DMS153 treated with DMSO at 0.1 percent for 48 hours (cell line): ENCODE measurements around the gene CLDN11.

ENCODE experiments used
- DNase-seq: peaks from one replicate; lab custom pipeline; 2025; ENCODE audit not compliant: unreplicated experiment; lab: John Stamatoyannopoulos, UW

Gene CLDN11

DNA sequence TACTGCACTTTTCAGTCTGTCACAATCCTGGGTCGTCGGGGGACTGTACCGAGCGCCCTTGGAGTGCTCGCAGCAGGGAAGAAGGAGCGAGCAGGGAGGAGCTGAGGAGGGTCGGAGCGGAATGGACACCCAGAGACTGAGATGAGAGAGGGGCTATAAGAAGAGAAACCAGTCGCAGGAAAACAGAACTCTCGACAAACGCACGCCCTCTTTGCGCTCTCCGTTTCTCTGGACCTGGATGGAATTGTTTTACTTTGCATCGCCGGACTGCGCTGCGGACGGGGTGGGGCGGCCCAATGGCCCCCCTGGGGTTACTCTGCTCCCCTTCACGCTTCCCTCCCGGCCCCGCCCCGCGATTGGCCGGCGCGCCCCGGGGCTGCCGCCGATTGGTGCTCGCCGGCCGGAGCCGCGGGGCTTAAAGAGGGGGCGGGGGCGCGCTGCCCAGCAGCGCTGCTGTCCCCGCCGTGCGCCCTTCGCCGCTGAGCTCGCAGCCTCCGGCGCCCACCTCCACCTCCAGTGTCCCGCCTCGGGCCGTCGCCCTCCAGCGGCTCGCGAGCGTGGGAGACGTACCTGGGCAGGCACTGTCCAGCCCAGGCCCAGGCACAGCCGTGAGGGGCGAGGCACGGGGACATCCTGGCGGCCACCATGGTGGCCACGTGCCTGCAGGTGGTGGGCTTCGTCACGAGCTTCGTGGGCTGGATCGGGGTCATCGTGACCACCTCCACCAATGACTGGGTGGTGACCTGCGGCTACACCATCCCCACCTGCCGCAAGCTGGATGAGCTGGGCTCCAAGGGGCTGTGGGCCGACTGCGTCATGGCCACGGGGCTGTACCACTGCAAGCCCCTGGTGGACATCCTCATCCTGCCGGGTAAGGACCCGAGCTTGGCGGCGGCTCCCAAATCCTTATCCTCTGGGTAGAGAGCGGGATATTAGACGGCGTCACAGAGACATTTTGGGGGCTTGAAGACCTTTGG, at the start of gene CLDN11:
Gene CLDN11, plus strand, starts transcription at position 447 of the 977 bp plus-strand sequence. Its CDS starts 199 bp downstream, at position 646.
- DNase-seq = no peak

DNA sequence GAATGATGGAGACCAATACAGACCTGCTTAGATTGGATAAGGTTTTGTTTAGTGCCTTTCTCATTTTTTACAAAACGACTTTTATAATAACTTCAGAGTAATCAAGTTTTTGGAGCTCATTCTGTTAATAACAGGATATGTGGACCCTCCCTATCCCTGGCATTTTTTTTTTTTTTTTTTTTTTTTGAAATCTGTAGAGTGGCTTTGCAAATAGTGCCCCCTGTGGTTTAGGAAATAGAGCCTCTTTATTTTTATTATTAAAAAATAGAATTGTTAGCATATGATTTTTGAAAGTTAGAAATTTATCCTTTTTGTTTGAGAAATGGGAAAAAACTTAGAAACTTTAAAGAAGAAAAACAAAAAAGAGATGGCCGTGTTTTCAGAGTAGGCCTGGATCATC, 49.7 kb upstream of the CLDN11 start:
- DNase-seq = no peak

- DNase-seq = no peak
These were observed 46.3 kb upstream of the CLDN11 start for GRCh38 chr3:170372190-170372879.

DNA sequence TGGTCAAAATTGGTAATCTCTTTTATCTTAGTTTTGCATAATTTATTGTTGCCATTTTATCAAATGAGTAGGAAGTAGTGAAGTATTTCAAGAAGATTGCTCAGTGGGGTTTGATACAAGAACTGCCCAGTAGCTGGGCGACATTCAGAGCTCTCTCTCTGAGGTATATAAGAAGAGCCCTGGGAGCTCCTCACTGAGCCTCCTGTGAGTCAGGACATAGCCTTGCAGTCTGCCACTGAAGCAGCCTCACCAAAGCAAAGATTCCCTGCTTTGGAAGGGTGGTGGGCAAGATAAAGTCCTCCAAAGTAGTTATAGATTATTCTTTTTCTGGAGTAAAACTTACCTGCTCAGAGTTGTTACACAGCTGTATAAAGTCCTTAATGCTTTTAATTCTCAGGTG, 35.1 kb upstream of the CLDN11 start:
- no peak for DNase-seq

- no peak for DNase-seq
These were observed 32.2 kb upstream of the CLDN11 start for GRCh38 chr3:170386468-170386867.

DNA sequence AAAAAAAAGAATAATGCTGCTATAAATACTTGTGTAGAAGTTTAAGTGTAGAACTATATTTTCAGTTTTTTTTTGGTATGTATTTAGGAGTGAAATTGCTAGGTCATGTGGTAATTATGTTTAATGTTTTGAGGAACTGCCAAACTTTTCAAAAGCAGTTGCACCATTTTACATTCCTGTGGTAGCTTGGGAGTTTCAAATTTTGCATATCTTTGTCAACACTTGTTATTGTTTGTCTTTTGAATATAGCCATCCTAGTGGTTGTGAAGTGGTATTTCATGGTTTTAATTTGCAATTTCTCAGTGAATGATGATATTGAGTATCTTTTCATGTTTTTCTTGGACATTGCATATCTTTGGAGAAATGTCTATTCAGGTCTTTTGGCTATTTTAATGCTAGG, 30.7 kb upstream of the CLDN11 start:
- no peak for DNase-seq

- DNase-seq = no peak
These were observed 27.6 kb upstream of the CLDN11 start for GRCh38 chr3:170391108-170391507.

GRCh38 chr3:170397685-170398084, 21.0 kb upstream of the CLDN11 start:
- no peak for DNase-seq

GRCh38 chr3:170405101-170405500, 13.6 kb upstream of the CLDN11 start:
- no peak for DNase-seq

- DNase-seq = no peak
These were observed 8.1 kb upstream of the CLDN11 start for GRCh38 chr3:170410428-170411029.

- no peak for DNase-seq
These were observed 5.4 kb upstream of the CLDN11 start for GRCh38 chr3:170413291-170413690.

DNA sequence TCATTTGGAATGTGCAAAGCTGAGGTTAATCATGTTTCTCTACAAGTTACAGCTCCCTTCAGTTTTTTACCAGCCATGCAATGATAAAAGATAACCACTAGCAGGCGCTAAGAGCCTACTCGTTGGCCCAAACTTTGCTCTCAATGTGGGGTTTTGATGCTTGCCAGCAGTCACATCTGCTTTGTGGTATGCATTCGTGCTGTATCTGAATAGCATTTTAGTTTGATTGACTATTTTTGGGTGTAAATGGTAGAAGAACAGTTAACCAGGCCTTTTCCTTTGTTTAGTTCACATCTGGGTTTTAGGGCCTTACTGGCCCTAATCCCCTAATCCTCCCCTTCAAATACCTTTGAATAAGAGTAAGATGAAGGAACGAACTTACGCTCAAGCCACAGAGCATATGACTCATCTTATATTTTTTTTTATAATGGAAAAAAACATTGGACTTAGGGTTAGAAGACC, 4.4 kb upstream of the CLDN11 start:
- DNase-seq = peak; percentile 69

GRCh38 chr3:170417090-170417489, 1.6 kb upstream of the CLDN11 start:
- no peak for DNase-seq

GRCh38 chr3:170419557-170420087, 954 bp downstream of the CLDN11 start:
- no peak for DNase-seq

GRCh38 chr3:170420307-170420821, 1.7 kb downstream of the CLDN11 start:
- no peak for DNase-seq

DNA sequence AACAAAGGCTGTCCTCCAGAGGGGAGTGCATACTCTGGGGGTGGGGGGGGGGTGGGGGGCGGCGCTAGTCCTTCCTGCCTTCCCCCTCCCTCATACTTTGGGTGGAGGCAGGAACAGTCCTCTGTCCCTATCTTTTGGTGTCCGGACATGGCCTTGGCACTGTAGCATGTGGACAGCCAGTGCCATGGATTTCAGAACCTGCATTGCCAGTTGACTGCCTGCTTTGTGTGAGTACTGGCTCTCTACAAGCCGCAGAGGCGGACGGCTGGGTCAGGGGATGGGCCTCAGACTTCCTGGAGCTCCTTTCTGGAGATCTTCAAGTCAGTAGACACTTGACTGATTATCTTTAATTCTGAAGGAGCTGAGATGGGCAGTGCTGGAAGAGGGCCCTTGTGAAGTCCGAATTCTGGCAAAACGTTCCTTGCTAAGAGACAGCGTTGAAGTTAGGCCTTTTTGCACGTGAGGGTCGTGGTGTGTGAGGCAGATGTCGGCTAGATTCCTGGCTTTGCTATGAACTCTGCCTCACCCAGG, 2.5 kb downstream of the CLDN11 start:
- DNase-seq = no peak

DNA sequence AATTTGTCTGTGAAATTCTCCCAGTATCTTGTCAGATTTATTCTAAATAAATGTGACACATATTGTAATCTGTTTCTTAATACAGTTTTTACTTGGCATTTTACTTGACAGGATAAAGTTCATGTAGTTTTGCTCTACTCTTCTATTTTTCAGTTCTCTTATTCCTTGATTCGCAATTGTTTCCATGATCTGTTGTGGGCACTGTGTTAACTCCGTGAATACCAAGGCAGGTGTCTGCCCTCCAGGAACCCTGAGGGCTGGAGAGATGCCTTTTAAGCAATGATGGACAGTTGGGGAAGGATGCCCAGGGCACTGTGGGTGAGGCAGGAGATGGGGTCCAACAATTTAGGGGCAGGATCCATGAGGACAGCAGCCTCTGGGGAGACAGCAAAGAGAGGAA, 3.1 kb downstream of the CLDN11 start:
- no peak for DNase-seq

- no peak for DNase-seq
These were observed 4.4 kb downstream of the CLDN11 start for GRCh38 chr3:170423001-170423615.

GRCh38 chr3:170424879-170425278, 6.2 kb downstream of the CLDN11 start:
- no peak for DNase-seq

- no peak for DNase-seq
These were observed 7.0 kb downstream of the CLDN11 start for GRCh38 chr3:170425491-170426239.
